Measurements from ENCODE around the gene NMNAT2. TPM values are rescaled to one million over a fixed set of nuclear protein-coding genes. Genes with fewer than 3 reads are reported as not detected.

The NMNAT2 gene
- total RNA-seq, 2 experiments from 2014 or later = not detected

GRCh38 chr1:183438060-183438459, 19.9 kb upstream of the NMNAT2 start:
- CTCF ChIA-PET (ENCODE audit: unreplicated experiment) = no interaction called here
- H3K36me3 ChIP-seq (ENCODE audit: insufficient read depth, low read length) = no peaks in the 10 kb centered on the region
- TF ChIP-seq CTCF (conservative IDR thresholded peaks at IDR 0.05; ENCODE audit: low read length) (no peak), EZH2phosphoT487 (IDR thresholded peaks at IDR 0.05; ENCODE audit: borderline replicate concordance, low read depth, low read length) (no peak)
- H3K9me3 ChIP-seq (ENCODE audit: low read length) = no peaks in the 10 kb centered on the region
- POLR2A ChIA-PET = no interaction called here
- H3K4me2 ChIP-seq (ENCODE audit: low read length) = no peak overlapping the region
- H3K9me2 ChIP-seq (ENCODE audit: insufficient read depth, low read length) = no peaks in the 10 kb centered on the region
- no peak overlapping the region for H3K27ac ChIP-seq (ENCODE audit: low read depth, low read length, poor library complexity, severe bottlenecking)
- intact Hi-C loops (cut with micrococcal nuclease; ENCODE audit: unreplicated experiment) = no loop called here
- no TSS peak for BruUV-seq (replicated peaks)
- H3K4me3 ChIP-seq (ENCODE audit: low read depth, low read length, poor library complexity, severe bottlenecking) = no peak overlapping the region
- H3K4me1 ChIP-seq (ENCODE audit: insufficient read depth, low read length, poor library complexity, severe bottlenecking) = no peaks in the 10 kb centered on the region
- no peak overlapping the region for H2AFZ ChIP-seq (ENCODE audit: low read length)
- H3K79me2 ChIP-seq (ENCODE audit: insufficient read depth, low read depth, low read length) = no peaks in the 10 kb centered on the region
- no peaks in the 10 kb centered on the region for H4K20me1 ChIP-seq (ENCODE audit: insufficient read depth, low read length)
- DNase-seq (ENCODE audit: low spot score) = no peak

- Histone ChIP-seq H4K20me1 (ENCODE audit: insufficient read depth, low read length) (no peaks in the 10 kb centered on the region), H3K79me2 (ENCODE audit: insufficient read depth, low read depth, low read length) (no peaks in the 10 kb centered on the region), H3K4me1 (ENCODE audit: insufficient read depth, low read length, poor library complexity, severe bottlenecking) (no peaks in the 10 kb centered on the region), H3K4me3 (ENCODE audit: low read depth, low read length, poor library complexity, severe bottlenecking) (no peak overlapping the region), H3K9me2 (ENCODE audit: insufficient read depth, low read length) (no peaks in the 10 kb centered on the region), H3K36me3 (ENCODE audit: insufficient read depth, low read length) (no peaks in the 10 kb centered on the region), H3K9me3 (ENCODE audit: low read length) (no peaks in the 10 kb centered on the region), H3K27ac (ENCODE audit: low read depth, low read length, poor library complexity, severe bottlenecking) (no peak overlapping the region), H2AFZ (ENCODE audit: low read length) (no peak overlapping the region), H3K4me2 (ENCODE audit: low read length) (no peak overlapping the region)
- TF ChIP-seq CTCF (conservative IDR thresholded peaks at IDR 0.05; ENCODE audit: low read length) (no peak), EZH2phosphoT487 (IDR thresholded peaks at IDR 0.05; ENCODE audit: borderline replicate concordance, low read depth, low read length) (no peak)
- ChIA-PET CTCF (ENCODE audit: unreplicated experiment) (no interaction called here), POLR2A (no interaction called here)
- intact Hi-C loops (cut with micrococcal nuclease; ENCODE audit: unreplicated experiment) = no loop called here
- no peak for DNase-seq (ENCODE audit: low spot score)
- BruUV-seq (replicated peaks) = no TSS peak
Measured at GRCh38 chr1:183435497-183435896, 17.3 kb upstream of the NMNAT2 start.

GRCh38 chr1:183433703-183434102, 15.5 kb upstream of the NMNAT2 start:
- no peaks in the 10 kb centered on the region for H3K9me3 ChIP-seq (ENCODE audit: low read length)
- POLR2A ChIA-PET = no interaction called here
- CTCF ChIA-PET (ENCODE audit: unreplicated experiment) = no interaction called here
- H3K36me3 ChIP-seq (ENCODE audit: insufficient read depth, low read length) = no peaks in the 10 kb centered on the region
- no peak overlapping the region for H3K4me3 ChIP-seq (ENCODE audit: low read depth, low read length, poor library complexity, severe bottlenecking)
- no peak for DNase-seq (ENCODE audit: low spot score)
- BruUV-seq (replicated peaks) = no TSS peak
- H3K4me2 ChIP-seq (ENCODE audit: low read length) = no peak overlapping the region
- H3K9me2 ChIP-seq (ENCODE audit: insufficient read depth, low read length) = no peaks in the 10 kb centered on the region
- no peaks in the 10 kb centered on the region for H3K79me2 ChIP-seq (ENCODE audit: insufficient read depth, low read depth, low read length)
- no peak overlapping the region for H3K27ac ChIP-seq (ENCODE audit: low read depth, low read length, poor library complexity, severe bottlenecking)
- no peak for TF ChIP-seq EZH2phosphoT487 (IDR thresholded peaks at IDR 0.05; ENCODE audit: borderline replicate concordance, low read depth, low read length)
- no peak for TF ChIP-seq CTCF (conservative IDR thresholded peaks at IDR 0.05; ENCODE audit: low read length)
- intact Hi-C loops (cut with micrococcal nuclease; ENCODE audit: unreplicated experiment) = no loop called here
- no peaks in the 10 kb centered on the region for H3K4me1 ChIP-seq (ENCODE audit: insufficient read depth, low read length, poor library complexity, severe bottlenecking)
- H4K20me1 ChIP-seq (ENCODE audit: insufficient read depth, low read length) = no peaks in the 10 kb centered on the region
- H2AFZ ChIP-seq (ENCODE audit: low read length) = no peak overlapping the region

All from OCI-LY7 (cell line).